Skin epidermis (tissue), 12 donors: ENCODE results near the gene NPC1.

Experiments used
- H3K27ac ChIP-seq, 21 experiments: fragments of 200-600 bp; sonication (generic) in 11 of 21; one replicate each; pipeline ENCODE4 v1.5.0; 2020; ENCODE audit warnings: mild to moderate bottlenecking in 3 of 21, inconsistent platforms in 2 of 21, moderate library complexity in 2 of 21
- H3K4me3 ChIP-seq, 7 experiments: fragments of 200-600 bp; sonication (generic) in 2 of 7; one replicate each; pipeline ENCODE4 v1.5.0; 2020; ENCODE audit warnings: inconsistent platforms in 2 of 7, mild to moderate bottlenecking in 2 of 7, moderate library complexity in 1 of 7

Gene NPC1

DNA sequence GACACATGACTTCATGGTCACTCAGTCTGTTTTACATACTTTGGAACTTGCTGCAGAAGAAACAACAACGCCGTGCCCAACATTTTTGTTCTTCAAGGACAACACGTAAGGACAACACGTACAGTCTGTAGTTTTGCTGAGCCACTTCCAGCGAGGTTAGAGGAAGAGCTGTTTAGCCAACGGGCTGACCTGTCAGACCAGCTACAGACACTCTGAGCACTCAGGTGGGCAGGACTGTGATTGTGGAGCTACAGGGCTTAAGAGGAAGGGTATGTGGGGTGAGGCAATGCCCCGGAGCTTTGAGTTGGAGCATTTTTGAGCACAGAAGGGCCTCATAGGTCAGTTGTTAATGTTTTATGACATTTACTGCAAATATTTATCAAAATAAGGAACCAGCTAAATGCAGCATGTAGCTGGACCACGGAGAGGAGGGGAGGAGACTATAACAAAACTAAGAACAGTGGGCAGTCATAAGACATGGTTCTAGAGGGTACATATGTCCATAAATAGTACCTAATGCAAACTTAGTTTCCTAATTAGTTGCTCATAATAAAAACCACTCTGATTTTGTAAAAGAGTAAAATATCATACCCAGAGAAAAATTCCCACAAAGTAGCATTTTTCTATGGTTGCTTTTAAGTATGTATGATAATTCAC is 26.3 kb upstream of the NPC1 start:
- no peak overlapping the region for H3K27ac ChIP-seq
- H3K4me3 ChIP-seq = no peak overlapping the region

DNA sequence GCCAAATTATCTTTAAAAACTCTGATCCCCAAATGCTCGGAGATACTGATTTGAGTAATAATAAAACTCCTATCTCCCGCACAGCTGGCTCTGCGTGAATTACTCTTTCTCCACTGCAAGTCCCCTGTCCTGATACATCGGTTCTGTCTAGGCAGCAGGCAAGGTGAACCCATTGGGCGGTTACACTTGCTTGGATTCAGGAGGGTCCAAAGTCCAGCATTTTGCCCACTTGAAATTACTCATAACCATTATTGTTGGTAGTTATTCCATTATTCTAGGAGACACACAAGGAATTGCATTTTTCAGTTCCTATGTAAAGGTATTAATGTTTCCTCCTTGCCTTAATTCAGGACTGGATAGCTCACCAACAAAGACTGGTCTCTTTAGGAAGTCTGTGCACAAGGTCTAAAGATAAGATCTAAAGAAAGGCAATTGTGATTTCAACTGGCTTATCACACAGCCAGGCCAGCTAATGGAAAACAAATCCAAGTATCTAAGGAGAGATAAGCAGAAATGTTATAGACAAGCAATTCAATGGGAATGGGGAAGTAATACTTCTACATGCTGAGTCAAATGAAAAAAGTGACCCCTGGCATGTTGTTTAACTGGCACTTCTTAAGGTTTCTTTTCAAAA is 23.2 kb upstream of the NPC1 start:
- no peak overlapping the region for H3K27ac ChIP-seq
- H3K4me3 ChIP-seq = no peak overlapping the region

DNA sequence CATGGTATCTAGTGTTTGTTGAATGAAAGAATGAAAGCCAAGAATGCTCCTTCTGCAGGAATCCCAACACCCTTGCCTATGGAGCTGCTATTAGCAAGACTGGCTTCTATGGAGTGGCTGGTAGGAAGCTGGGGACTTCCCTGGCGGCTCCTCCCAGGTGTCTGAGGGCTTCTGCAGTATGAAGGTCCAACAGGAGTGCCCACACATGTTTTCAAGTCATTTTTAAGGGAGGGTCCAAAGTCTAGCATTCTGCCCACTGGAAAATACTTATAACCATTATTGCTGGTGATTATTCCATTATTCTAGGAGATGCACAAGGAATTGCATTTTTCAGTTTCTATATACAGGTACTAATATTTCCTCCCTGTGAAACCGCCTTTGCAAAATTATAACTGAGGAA is 21.9 kb upstream of the NPC1 start:
- no peak overlapping the region for H3K4me3 ChIP-seq

DNA sequence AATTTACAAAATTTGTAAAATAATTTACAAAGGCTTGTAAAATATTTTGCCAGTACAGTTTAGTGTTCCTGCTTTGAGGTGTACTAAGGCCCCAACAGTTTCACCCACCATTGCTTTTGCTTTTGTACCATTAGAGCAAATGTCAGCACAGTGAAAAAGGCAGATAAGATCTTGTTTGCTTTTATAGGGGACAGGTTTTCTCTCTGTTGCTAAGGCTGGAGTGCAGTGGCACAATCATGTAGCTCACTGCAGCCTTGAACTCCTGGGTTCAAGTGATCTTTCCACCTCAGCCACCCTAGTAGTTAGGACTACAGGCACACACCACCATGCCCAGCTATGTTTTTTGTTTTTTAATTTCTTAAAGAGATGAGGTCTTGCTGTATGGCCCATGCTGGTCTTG is 19.6 kb upstream of the NPC1 start:
- Histone ChIP-seq H3K27ac (no peak overlapping the region), H3K4me3 (no peak overlapping the region)

More for the DNA sequence above, 21.9 kb upstream of the NPC1 start:
- H3K27ac ChIP-seq = no peak overlapping the region

DNA sequence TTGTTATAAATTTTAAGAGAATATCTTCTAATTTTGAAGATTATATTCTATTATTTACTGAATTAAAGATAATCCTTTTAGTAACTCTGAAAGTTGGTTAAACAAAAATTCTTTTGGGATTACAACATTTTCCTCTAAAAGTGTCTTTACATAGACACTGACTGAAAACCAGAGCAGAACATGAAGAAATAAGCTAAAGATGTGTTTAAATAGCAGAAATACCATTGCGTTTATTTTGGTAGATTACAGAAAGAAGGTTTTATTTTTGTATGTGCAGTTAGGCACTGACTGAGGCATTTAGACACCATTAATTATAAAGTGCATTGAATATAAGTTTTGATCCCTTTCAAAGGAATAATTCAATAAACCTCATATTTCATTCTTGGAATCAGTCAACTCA is 13.5 kb upstream of the NPC1 start:
- H3K4me3 ChIP-seq = no peak overlapping the region
- no peak overlapping the region for H3K27ac ChIP-seq

DNA sequence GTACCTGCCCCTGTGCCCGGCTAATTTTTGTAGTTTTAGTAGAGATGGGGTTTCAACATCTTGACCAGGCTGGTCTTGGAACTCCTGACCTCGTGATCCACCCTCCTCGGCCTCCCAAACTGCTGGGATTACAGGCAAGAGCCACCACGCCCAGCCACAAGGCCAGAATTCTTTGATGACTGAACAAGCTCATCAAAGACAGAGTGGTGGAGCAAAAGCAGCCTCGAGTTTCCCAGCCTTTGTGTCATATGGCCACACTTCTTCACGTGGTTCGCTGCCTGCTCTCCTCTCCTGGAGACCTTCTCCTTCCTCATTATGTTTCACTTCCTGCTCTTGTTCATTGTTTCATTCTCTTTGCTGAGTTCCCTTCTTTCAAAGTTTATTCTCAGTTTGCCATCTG is 9.9 kb upstream of the NPC1 start:
- no peak overlapping the region for H3K4me3 ChIP-seq
- H3K27ac ChIP-seq = no peak overlapping the region

DNA sequence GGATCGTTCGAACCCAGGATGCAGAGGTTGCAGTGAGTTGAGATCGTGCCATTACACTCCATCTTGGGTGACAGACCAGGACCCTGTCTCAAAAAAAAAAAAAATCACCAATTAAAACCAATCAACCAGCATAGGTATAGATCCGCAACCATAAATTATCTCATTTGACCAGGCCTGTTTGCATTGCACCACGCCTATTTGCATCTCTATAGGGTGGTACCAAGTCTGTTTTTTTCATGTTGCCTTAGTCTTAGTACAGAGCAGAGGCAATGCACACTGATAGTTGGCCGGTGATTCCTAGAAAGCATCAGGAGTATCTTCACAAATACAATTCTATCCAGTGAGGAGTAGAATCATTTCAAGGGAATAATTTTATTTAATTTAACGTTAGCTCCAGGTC is 9.3 kb upstream of the NPC1 start:
- Histone ChIP-seq H3K4me3 (no peak overlapping the region), H3K27ac (no peak overlapping the region)

DNA sequence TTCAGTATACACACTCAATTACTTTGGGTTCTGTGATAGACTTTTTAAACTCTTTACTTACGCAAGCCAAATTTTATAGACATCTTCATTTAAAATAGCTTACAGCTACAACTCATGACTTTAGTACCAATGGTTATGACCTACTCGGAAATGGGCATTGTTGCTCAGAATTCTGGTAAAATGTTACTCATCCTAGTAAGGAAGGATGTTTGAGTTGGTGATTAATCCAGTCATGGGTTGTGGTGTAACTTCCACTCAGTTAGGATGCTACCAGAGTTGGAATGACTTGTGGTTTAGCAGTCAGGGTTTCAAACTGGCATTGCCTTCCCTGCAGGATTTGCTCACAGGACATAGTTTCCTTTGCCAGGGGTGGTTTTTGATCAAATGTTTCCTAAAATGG is 7.4 kb upstream of the NPC1 start:
- H3K27ac ChIP-seq = peak overlapping the region in 2 of 21 experiments; percentile 23 to 54
- H3K4me3 ChIP-seq = no peak overlapping the region

DNA sequence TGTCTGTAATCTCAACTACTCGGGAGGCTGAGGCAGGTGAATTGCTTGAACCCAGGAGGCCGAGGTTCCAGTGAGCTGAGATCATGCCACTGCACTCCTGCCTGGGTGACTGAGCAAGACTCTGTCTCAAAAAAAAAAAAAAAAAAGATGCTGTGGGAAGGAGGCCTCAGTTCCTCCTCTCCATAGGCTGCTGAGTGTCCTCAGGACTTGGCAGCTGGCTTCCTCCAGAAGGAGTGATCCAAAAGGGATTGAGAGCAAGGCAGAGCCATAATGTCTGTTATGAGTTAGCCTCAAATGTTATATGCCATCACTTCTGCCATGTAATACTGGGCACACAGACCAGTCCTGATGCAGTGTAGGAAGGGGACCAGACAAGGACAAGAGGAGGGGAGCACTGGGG is 6.6 kb upstream of the NPC1 start:
- Histone ChIP-seq H3K4me3 (no peak overlapping the region), H3K27ac (peak overlapping the region in 2 of 21 experiments; percentile 14 to 54)

DNA sequence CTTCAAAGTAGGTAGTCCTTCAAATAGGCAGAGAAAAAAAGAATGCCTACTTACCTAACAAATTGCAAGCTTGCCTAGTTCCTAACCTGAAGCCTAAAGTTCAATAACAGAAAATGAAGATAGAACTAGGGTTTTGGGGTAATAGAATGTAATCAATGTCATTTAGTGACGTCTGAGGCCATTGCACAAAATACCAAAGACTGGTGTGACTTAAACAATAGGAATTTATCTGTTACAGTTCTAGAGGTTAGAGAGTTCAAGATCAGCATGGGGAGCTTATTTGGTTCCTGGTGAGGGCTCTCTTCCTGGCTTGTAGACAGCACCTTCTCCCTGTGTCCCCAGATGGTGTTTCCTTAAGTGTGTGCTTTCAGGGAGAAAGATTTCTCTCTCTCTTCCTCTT is 4.7 kb upstream of the NPC1 start:
- no peak overlapping the region for H3K4me3 ChIP-seq
- H3K27ac ChIP-seq = no peak overlapping the region

DNA sequence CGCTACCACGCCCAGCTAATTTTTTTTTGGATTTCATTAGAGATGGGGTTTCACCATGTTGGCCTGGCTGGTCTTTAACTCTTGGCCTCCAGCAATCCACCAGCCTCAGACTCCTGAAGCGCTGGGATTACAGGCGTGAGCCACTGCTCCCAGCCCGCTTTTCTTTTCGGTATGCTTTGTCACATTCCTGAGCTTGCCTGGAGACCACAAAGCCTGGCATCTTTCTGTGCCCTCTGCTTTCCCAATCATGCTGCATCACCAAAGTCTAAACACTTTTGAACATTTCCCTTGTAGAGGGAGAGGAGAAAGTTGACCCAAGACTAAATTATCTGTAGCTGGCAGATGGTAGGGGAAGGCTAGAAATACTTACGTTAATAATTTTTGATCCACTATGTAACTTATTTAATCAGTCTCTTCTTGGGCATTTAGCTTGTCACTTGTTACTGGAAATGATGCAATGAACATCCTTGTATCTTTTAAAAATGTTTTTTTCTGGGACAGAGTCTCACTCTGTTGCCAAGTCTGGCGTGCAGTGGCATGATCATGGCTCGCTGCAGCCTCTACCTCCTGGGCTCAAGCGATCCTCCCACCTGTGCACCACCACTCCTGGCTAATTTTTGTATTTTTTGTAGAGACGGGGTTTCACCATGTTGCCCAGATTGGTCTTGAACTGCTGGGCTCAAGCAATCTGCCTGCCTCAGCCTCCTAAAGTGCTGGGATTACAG is 2.7 kb upstream of the NPC1 start:
- no peak overlapping the region for H3K27ac ChIP-seq
- no peak overlapping the region for H3K4me3 ChIP-seq

DNA sequence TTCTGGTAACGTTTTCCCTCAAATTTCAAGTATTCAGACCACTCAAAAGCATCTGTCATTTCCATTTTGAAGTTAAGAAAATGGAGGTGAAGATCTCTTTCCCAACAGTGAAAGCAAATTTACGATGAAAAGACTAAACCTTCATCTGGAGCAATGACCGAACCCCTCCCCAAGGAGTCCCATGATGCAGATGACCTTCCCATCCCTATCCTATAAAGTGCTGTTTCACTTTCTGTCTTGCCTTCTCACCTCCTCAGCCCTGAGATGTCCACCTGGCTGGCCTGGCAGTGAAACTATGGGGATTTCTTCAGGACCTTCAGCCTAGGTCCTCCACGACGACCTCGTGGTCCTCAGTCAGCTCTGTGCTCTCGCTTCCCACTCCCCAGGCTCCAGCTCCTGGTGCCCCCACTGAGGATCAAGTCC is 925 bp upstream of the NPC1 start:
- peak overlapping the region in 3 of 7 experiments; percentile 87 to 98 (median 91) for H3K4me3 ChIP-seq
- peak overlapping the region in 17 of 21 experiments; percentile 90 to 100 (median 98) for H3K27ac ChIP-seq

DNA sequence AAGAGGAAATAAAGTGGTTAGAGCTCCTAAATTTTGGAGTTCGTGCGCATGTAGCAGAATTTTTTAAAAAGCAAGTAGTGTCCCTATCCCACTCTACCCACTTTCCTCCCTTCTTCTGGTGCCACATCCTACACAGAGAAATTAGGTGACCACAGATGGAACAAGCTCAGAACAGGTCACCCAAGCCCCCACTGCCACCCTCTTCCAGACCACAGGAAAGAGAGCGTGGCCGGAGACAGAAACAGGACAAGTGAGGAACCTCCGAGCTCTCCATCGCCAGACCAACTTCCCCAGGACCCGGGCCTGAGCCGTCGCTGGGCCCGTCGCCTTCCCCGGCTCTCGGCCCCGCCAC is 433 bp downstream of the NPC1 start:
- H3K27ac ChIP-seq = peak overlapping the region; percentile 89 to 100 (median 97)
- peak overlapping the region; percentile 52 to 98 (median 87) for H3K4me3 ChIP-seq

DNA sequence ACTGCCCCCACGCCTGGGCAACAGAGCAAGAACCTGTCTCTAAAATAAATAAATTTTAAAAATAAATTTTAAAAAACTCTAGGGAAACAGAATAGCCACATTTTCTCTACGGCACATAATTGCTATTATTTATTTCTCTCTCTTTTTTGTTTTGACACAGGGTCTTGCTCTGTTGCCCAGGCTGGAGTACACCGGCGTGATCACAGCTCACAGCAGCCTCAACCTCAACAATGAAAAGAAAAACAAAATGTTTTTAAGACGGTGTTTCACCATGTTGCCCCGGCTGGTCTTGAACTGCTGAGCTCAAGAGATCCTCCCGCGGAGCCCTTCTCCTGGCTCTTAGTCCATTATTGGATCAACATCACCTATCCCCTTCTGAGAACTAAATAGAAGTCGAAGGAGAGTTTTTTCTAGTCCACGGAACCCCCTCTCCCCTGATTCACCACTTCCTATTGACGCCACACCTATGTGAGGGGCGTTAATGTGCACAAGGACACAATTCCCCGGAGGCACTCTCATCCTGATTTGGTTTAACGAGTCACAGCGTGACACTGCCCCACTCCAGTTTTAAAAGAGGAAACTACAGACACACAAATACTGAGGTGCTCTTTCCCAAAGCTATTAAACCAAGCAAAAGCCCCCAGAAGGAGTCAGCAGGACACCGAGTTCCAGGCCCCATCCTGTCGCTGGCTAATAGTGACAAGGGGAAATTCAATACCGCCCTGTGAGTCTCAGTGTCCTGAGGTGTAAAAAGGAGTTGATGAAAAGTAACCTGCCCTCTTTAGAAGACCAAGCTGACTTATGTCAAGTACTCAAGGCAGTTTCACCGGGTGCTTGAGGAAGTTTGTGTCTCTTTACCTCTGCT is 1.1 kb downstream of the NPC1 start:
- H3K4me3 ChIP-seq = peak overlapping the region; percentile 52 to 98 (median 87)
- peak overlapping the region in 20 of 21 experiments; percentile 90 to 100 (median 98) for H3K27ac ChIP-seq

DNA sequence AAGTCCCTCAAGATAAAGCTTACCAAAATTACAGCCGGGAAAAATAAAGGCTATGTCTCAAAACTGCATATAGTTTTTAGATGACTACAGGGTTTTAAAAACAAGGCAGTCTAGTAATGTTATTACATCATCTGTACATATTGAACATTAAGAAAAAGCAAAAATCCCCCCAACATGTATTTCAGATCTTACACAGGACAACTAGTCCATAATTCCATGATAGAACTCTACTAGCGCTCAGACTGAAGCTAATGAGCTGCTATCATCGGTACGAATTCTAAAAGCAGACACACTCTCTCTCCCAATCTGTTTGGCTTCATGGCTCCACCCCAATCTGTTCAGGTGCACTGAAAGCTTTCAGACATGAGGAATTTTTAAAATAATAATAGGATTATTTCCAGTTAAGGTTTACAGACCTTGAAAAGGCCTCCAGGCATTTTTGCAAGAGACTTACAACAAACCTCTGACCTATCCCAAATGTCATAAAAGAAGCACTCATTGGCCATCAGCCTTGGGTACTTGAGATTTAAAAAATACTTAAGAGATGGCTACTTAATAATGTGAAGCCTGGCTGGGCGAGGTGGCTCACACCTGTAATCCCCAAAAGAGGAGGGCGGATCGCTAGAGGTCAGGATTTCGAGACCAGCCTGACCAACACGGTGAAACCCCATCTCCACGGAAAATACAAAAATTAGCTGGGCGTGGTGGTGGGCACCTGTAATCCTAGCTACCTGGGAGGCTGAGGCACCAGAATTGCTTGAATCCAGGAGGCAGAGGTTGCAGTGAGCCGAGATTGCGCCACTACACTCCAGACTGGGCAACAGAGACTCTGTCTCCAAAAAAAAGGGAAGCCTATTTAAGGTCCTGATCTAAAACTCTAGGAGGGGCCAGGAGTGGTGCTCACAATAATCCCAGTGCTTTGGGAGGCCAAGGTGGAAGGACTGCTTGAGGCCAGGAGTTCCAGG is 2.0 kb downstream of the NPC1 start:
- H3K4me3 ChIP-seq = peak overlapping the region in 5 of 7 experiments; percentile 52 to 98 (median 87)

DNA sequence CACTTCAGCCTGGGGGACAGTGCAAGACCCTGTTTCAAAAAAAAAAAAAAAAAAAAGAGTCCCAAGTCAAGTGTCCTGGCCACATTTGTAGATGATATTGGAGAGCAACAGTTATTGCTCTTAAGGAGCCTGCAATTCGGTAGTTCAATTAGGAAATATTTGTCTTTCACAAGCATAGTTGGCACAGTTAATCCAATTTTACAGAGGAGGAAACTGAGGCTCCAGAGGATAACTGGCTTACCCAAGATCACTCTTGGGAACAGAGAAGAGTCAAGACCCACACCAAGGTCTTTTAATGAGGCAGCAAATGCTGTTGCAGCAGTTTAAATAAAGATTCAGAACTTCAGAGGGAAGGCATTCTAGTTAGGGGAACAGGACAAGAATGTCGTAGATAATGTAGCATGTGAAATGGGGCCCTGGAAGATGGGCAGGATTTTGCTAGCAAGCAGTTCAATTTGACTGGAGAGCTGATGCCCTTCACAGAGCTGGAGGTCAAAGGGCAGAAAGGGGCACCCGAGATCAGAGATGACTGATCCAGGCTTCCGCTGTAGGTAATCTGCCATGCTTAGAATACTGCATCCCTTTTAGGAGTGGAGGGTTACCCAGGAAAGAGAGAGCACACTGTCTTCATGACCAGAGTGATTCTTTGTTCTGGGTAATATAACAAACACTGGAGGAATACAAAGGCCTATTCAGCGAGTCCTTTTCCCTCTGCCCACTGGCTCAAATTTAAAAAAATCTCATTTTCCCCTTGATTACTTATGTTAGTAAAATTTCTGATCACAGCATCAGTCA is 3.0 kb downstream of the NPC1 start:
- Histone ChIP-seq H3K27ac (peak overlapping the region in 2 of 21 experiments; percentile 8 to 99), H3K4me3 (no peak overlapping the region)

More for the DNA sequence above, 2.0 kb downstream of the NPC1 start:
- H3K27ac ChIP-seq = peak overlapping the region in 13 of 21 experiments; percentile 94 to 99 (median 98)

DNA sequence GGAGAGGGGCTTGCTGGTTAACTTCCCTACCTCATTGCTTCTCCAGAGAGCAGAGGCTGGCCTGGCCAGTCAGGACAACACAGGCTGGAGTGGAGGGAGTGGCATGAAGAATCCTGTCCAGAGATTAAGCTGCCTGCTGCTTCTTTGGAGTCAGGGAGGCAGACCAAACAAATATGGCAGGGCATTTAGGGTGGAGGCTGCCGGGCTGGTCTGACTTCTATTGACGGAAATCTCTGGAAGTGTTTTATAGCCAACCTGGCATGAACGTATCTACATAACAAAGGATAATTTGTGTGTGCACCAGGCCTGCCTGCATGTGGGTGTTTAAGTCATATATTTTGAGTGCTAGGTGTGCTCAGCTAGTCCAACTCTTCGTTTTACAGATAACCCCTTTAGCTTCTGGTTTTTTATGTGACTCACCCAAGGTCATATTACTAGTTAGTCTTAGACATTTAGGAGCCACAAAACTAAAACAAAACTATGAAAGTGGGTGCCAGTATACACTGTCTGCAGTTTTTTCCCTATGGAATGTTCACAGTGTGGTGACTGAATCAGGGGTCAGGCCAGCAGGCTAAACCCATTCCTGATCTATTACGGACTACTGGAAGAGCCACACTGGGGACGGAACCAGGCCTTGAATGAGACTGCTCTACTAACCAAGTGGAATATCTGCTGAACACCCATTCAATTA is 5.5 kb downstream of the NPC1 start:
- no peak overlapping the region for H3K4me3 ChIP-seq
- H3K27ac ChIP-seq = peak overlapping the region in 7 of 21 experiments; percentile 9 to 55 (median 44)
